Endothelial cell of umbilical vein (primary cell): ENCODE data around the gene UCP3. TPM values are rescaled to one million over a fixed set of nuclear protein-coding genes. Genes with fewer than 3 reads are reported as not detected.

Experiments used
- BruUV-seq: library from RNA; stranded (reverse); fragments of 400-500 nt; replicated peaks from 2 replicates; lab custom pipeline; 2021; lab: Mats Ljungman, UMichigan
- CTCF ChIA-PET: fragments of 300-600, 350-600 bp; sonication (Branson Sonifier 250); formaldehyde crosslinking; loops from one replicate; lab custom pipeline; 2021; ENCODE audit warnings: antibody characterized with exemption, inconsistent platforms; lab: Charles Lee
- POLR2A ChIA-PET: fragments of 300-600, 350-600 bp; sonication (Branson Sonifier 250); formaldehyde crosslinking; loops from one replicate; lab custom pipeline; 2021; ENCODE audit warnings: antibody characterized with exemption, inconsistent platforms; lab: Charles Lee
- DNase-seq: peaks from one replicate; pipeline ENCODE4 v3.0.0-alpha.2; 2011; ENCODE audit warnings: low read depth, low spot score
- FAIRE-seq: peaks from 2 replicates; lab custom pipeline; 2011; peaks lifted over from hg19 to GRCh38; lab: Jason Lieb, UNC
- H2AFZ ChIP-seq: 2 replicates; pipeline ENCODE4 v1.6.0; 2012; ENCODE audit warnings: low read depth, low read length, control low read depth, inconsistent platforms
- H3K27ac ChIP-seq: 2 replicates; pipeline ENCODE4 v1.5.1; 2011; ENCODE audit warnings: low read depth, mild to moderate bottlenecking, control low read depth, low read length, moderate library complexity; ENCODE audit not compliant: insufficient read depth
- H3K27me3 ChIP-seq, 2 experiments: 2 replicates each; pipeline versions ENCODE4 v1.6.0 to v1.6.1; 2011; ENCODE audit warnings: low read length in 2 of 2, mixed read lengths in 1 of 2; ENCODE audit not compliant: control insufficient read depth in 2 of 2, insufficient read depth in 2 of 2
- H3K36me3 ChIP-seq, 2 experiments: 2 replicates in 1 of 2; 3 replicates in 1 of 2; pipeline ENCODE4 v1.5.1; 2011; ENCODE audit warnings: low read length in 2 of 2, mild to moderate bottlenecking in 1 of 2, moderate library complexity in 1 of 2; ENCODE audit not compliant: control insufficient read depth in 2 of 2, insufficient read depth in 2 of 2; ENCODE audit errors: extremely low read depth in 1 of 2
- H3K4me1 ChIP-seq: 3 replicates; pipeline ENCODE4 v1.5.1; 2011; ENCODE audit warnings: mild to moderate bottlenecking, low read length; ENCODE audit not compliant: control insufficient read depth, insufficient read depth; ENCODE audit errors: extremely low read depth
- H3K4me2 ChIP-seq: 2 replicates; pipeline ENCODE4 v1.6.1; 2011; ENCODE audit warnings: low read length, control low read depth, mixed read lengths; ENCODE audit not compliant: insufficient read depth
- H3K4me3 ChIP-seq, 3 experiments: fragments of 200-600 bp in 1 of 3; sonication (generic), shearing (Covaris generic) in 1 of 3; replicated peaks in 1 of 3; 2 replicates each; pipeline ENCODE4 v1.5.1; 2011 to 2016; ENCODE audit warnings: control low read depth in 3 of 3, low read length in 3 of 3, mild to moderate bottlenecking in 2 of 3, inconsistent platforms in 1 of 3, low read depth in 1 of 3, moderate library complexity in 1 of 3; ENCODE audit not compliant: insufficient read depth in 1 of 3
- H3K79me2 ChIP-seq: 2 replicates; pipeline ENCODE4 v1.6.0; 2012; ENCODE audit warnings: low read length, inconsistent platforms; ENCODE audit not compliant: control insufficient read depth, insufficient read depth
- H3K9ac ChIP-seq: replicated peaks from 2 replicates; pipeline ENCODE3; 2011; ENCODE audit warnings: low read length, control low read depth; ENCODE audit not compliant: insufficient read depth; ENCODE audit errors: extremely low read depth
- H3K9me1 ChIP-seq: replicated peaks from 3 replicates; pipeline ENCODE4 v1.6.0; 2011; ENCODE audit warnings: mild to moderate bottlenecking, low read length; ENCODE audit not compliant: control insufficient read depth, insufficient read depth; ENCODE audit errors: extremely low read depth
- H3K9me3 ChIP-seq: replicated peaks from 2 replicates; pipeline ENCODE4 v1.5.1; 2012; ENCODE audit warnings: low read length, inconsistent platforms; ENCODE audit not compliant: control insufficient read depth, insufficient read depth
- H4K20me1 ChIP-seq: replicated peaks from 2 replicates; pipeline ENCODE3; 2011; ENCODE audit warnings: mild to moderate bottlenecking, low read length; ENCODE audit not compliant: control insufficient read depth, insufficient read depth; ENCODE audit errors: extremely low read depth
- CTCF ChIP-seq, 2 donors: IDR thresholded peaks; 1 replicate in 1 of 2; 2 replicates in 1 of 2; pipeline ENCODE4 v1.5.1; 2011; ENCODE audit warnings: low read length in 2 of 2, mild to moderate bottlenecking in 2 of 2, moderate library complexity in 2 of 2, control low read depth in 1 of 2, inconsistent platforms in 1 of 2, low read depth in 1 of 2; ENCODE audit not compliant: insufficient read depth in 1 of 2; ENCODE audit errors: extremely low read depth in 1 of 2
- EZH2 ChIP-seq: IDR thresholded peaks from 2 replicates; pipeline ENCODE4 v1.6.1; 2012; ENCODE audit warnings: borderline replicate concordance, low read depth, mild to moderate bottlenecking, moderate library complexity, low read length, inconsistent platforms; ENCODE audit not compliant: severe bottlenecking
- FOS ChIP-seq: IDR thresholded peaks from 2 replicates; pipeline ENCODE4 v1.6.1; 2011; ENCODE audit warnings: mild to moderate bottlenecking, low read length, moderate library complexity, borderline replicate concordance; ENCODE audit not compliant: insufficient read depth
- GATA2 ChIP-seq: IDR thresholded peaks from 2 replicates; pipeline ENCODE4 v1.7.0; 2011; ENCODE audit warnings: low read depth, mild to moderate bottlenecking, moderate library complexity, mixed read lengths, low read length; ENCODE audit not compliant: insufficient read length, insufficient read depth
- JUN ChIP-seq: IDR thresholded peaks from 2 replicates; pipeline ENCODE4 v1.6.1; 2011; ENCODE audit warnings: borderline replicate concordance, low read depth; ENCODE audit not compliant: insufficient read length, insufficient read depth
- MAX ChIP-seq: IDR thresholded peaks from 2 replicates; pipeline ENCODE4 v1.6.1; 2011; ENCODE audit not compliant: insufficient read depth, insufficient read length
- MYC ChIP-seq: IDR thresholded peaks from one replicate; pipeline ENCODE4 v1.6.1; 2011; ENCODE audit warnings: mild to moderate bottlenecking, low read depth, low read length
- POLR2A ChIP-seq: IDR thresholded peaks from 2 replicates; pipeline ENCODE4 v1.6.1; 2012; ENCODE audit warnings: low read depth, mild to moderate bottlenecking, control low read depth, low read length
- POLR2AphosphoS5 ChIP-seq: IDR thresholded peaks from 2 replicates; pipeline ENCODE4 v1.6.1; 2012; ENCODE audit warnings: low read depth, mild to moderate bottlenecking, control low read depth, low read length, moderate library complexity; ENCODE audit not compliant: insufficient read depth
- dilution Hi-C: fragments of 300-500 bp; cut with MboI; formaldehyde crosslinking; loops from one replicate; pipeline ENCODE4 v1.15.0; 2019; ENCODE audit warnings: low sequenced_read_pairs; ENCODE audit not compliant: extremely low pct_ligation_motif_present
- intact Hi-C: fragments of 100-400 bp; cut with micrococcal nuclease; formaldehyde crosslinking; loops from one replicate; pipeline ENCODE4 v1.10.0; 2022
- polyA plus RNA-seq, 4 experiments: library from polyadenylated mRNA; depleted of rRNA in 3 of 4; stranded (reverse) in 3 of 4; unstranded in 1 of 4; fragments of >200 nt; gene quantifications; 2 replicates each; pipeline versions ENCODE4 v1.2.1 to v1.2.3, GENCODE V29; 2011 to 2012; ENCODE audit warnings: missing spikeins in 1 of 4
- total RNA-seq: library from RNA; stranded (reverse); gene quantifications from 2 replicates; pipeline ENCODE4 v1.2.3, GENCODE V29; 2021

The UCP3 gene
- total and polyA plus RNA-seq, 2 donors (not counting 3 experiments of a cell fraction or from before 2014, with no cell fraction given): 1.1 to 1.4 TPM

- no peak for FAIRE-seq
- no peak for TF ChIP-seq EZH2
- no peak for TF ChIP-seq GATA2
- TF ChIP-seq MAX: no peak
- no peak for TF ChIP-seq FOS
- no peak for TF ChIP-seq JUN
- TF ChIP-seq MYC: no peak
- no peak for TF ChIP-seq CTCF (IDR thresholded peaks at IDR 0.05; ENCODE audit: extremely low read depth in 1 of 2, insufficient read depth in 1 of 2, low read depth in 1 of 2, low read length in 2 of 2)
- no peak for TF ChIP-seq POLR2A
- TF ChIP-seq POLR2AphosphoS5: no peak
- no TSS peak for BruUV-seq
Observed at GRCh38 chr11:74002832-74003231, 6.1 kb downstream of the UCP3 start.

More at GRCh38 chr11:74002832-74003231, 6.1 kb downstream of the UCP3 start:
- ChIA-PET CTCF (interaction anchor here (1.4 kb wide), 1 partner anchor 11 kb away, joined by 3 read pairs; no protein-coding TSS in a partner anchor), POLR2A (no interaction called here)
- no peak overlapping the region for H3K9ac ChIP-seq
- H3K4me1 ChIP-seq: no peaks in the 10 kb centered on the region
- H3K4me3 ChIP-seq: no peak overlapping the region
- no peaks in the 10 kb centered on the region for H3K9me3 ChIP-seq
- no peak overlapping the region for H2AFZ ChIP-seq
- H3K27ac ChIP-seq: no peak overlapping the region
- H3K36me3 ChIP-seq: no peaks in the 10 kb centered on the region
- H4K20me1 ChIP-seq: no peaks in the 10 kb centered on the region
- dilution Hi-C loops (no loop called here), intact Hi-C loops (no loop called here)
- H3K9me1 ChIP-seq: no peaks in the 10 kb centered on the region
- H3K79me2 ChIP-seq: no peaks in the 10 kb centered on the region
- no peak for DNase-seq
- H3K4me2 ChIP-seq: no peak overlapping the region
- H3K27me3 ChIP-seq: no peaks in the 10 kb centered on the region
